GM18508 (cell line): ENCODE results near the gene UBE2Q1.

ENCODE experiments used
- ATAC-seq: cut with Tn5 transposase; IDR thresholded peaks from one replicate; pipeline ENCODE4 v1.9.1; 2021; ENCODE audit warnings: moderate number of reproducible peaks; ENCODE audit not compliant: insufficient read depth, unreplicated experiment

UBE2Q1 gene

DNA sequence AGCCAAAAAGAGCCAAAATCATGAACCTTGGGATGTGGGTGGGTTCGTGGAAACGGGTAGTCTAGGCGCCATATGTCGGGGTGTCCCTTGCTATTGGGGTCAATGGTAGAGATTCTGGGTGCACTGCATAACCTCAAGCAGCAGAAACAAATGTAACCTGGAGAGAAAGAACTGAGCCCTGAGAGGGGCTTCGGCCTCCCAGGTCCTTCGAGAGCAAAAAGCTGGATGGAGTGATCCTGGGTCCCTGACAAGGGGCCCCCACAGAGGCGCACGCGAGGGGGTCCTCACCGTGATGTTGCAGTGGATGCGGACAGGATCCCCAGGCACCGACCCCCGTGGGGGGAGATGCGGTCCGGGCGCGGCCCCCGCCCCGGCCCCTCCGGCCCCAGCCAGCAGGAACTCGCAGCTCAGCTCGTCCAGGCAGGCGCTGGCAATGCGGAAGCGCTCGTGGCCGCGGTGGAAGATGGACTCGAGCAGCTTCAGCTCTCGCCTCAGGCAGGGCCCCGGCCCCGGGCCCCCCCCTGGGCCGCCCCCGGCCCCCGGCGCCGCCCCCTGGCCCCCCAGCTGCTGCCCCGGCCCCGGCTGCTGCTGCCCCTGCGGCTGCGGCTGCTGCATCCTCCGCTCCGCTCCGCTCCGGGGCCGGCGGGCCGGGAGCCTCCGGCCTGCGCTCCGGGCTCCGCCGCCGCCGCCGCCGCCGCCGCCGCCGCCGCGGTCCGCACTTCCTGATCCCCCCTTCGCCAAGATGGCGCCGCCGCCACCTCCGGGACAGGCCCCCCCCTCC lies at the start of gene UBE2Q1:
UBE2Q1 (minus strand) TSS at position 724 of the 781 bp plus-strand sequence; CDS start at position 615, 109 bp downstream.
- no peak for ATAC-seq

DNA sequence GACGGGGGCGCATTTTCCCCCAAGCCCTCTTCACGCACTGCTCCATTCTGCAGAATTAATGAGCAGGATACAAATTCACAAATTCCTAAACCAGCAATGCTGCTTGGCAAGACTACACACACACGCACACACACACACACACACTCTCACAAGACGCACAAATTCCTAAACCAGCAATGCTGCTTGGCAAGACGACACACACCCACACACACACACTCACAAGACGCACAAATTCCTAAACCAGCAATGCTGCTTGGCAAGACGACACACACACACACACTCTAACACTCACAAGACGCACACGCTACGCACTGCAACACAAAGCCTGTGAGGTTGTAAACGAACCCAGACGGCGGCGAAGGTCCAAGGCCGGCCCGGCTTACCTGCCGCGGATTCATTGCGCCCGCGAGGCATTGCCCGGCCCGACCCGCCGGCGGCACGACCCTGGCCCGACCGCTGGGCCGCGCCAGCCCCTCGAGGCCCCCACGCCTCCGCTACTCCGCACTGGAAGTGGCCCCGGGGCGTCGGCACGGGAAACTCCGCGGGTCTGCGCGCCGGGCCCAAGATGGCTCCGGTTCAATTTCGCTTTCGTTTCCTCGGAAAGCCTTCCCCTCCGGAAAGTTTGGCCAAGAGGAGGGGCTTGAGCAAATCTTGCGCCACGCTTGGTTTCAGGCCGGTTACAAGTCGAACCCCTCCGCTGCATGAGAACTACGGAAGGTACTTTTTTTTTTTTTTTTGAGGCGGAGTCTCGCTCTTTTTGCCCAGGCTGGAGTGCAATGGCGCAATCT lies 49.3 kb upstream of the UBE2Q1 start, which contains the start of gene ADAR:
ADAR (minus strand) TSS at position 578 of the 788 bp plus-strand sequence; CDS start at position 398, 180 bp downstream.
- no peak for ATAC-seq

GRCh38 chr1:154607106-154607608 lies 48.7 kb upstream of the UBE2Q1 start:
- no peak for ATAC-seq

DNA sequence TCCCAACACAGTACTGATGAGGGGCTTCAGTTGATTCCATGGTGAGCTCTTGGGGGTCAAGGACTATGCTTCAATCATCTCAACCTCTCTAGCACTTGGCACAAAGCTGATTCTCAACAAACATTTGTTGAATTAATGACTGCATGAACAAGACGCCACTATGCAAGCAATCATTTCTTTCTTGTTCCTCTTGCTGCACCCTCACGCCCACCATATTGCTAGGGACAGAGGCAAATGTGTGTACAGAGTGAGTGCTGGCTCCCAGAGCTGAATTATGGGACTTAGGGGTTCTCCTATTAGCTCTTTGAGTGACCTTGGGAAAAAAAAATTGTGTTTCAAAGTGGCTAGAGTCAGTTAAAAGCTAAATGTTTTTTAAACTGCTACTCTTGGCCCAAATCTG lies 47.1 kb upstream of the UBE2Q1 start:
- no peak for ATAC-seq

GRCh38 chr1:154603317-154603716 lies 44.9 kb upstream of the UBE2Q1 start:
- no peak for ATAC-seq

GRCh38 chr1:154599658-154600057 lies 41.2 kb upstream of the UBE2Q1 start:
- no peak for ATAC-seq

GRCh38 chr1:154598871-154599635 lies 40.6 kb upstream of the UBE2Q1 start:
- no peak for ATAC-seq

DNA sequence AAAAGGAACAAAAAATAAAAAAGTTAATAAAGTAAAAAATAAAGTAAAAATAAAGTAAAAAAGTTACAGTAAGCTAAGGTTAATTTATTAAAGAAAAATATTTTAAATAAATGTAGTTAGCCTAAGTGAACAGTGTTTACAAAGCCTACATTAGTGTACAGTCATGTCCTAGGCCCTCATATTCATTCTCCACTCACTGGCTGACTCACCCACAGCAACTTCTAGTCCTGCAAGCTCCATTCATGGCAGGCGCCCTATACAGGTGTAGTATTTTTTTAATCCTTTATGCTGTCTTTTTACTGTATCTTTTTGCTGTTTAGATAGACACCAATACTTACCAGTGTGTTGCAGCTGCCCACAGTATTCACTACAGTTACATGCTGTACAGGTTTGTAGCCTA lies 37.2 kb upstream of the UBE2Q1 start:
- ATAC-seq, result no peak

- no peak for ATAC-seq
Measured at GRCh38 chr1:154594811-154595210, 36.3 kb upstream of the UBE2Q1 start.

- no peak for ATAC-seq
Measured at GRCh38 chr1:154593390-154593789, 34.9 kb upstream of the UBE2Q1 start.

DNA sequence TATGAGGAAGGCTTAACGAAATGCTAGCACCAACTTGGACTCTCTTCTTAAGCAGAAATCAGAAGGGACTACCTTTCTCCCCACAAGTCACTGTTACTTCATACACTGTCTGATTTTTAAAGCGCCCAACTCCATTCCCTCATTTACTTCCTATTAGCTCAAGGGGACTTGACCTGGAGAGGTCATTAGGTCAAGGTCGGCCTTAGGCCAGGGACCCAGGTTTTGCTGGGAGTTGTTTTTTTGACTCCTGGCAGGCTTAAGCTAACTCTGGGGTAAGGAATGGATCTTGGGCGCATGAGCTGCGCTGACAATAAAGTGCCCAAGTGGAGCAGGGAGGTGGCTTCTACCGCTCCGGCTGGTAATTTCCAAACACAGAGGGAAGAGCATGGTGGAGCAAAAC lies 32.7 kb upstream of the UBE2Q1 start:
- no peak for ATAC-seq

DNA sequence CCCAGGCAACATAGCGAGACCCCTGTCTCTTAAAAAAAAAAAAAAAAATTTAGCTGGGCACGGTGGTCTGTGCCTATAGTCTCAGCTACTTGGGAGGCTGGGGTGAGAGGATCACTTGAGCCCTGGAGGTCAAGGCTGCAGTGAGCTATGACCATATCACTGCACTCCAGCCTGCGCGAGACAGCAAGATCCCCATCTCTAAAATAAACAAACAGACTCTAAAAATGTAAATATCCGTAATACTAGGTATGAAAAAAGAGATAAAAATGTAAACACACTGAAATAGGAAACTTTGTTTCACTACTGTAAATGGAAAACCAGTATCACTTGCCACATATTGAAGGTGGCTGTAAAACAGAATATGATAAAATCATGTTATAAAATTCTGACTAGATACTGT lies 32.3 kb upstream of the UBE2Q1 start:
- ATAC-seq, result no peak

DNA sequence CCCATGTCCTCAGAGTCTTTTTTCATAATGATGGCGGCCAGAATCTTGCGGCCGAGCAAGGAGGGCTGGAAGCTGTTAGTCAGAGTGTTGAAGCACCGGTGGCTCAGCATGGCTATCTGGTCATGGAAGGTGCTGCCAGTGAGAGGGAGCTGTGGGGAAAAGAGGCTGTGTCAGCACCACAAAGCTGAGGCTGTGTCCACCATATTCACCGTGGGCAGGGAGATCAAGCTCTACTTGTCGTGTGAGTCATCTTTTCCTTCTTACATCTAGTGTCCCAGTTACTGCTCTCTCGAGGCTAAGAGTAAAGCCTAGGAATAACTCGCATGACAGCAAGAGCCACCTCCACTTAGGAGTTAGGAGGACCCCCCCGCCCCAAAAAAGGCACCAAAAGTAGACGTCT lies 31.3 kb upstream of the UBE2Q1 start:
- ATAC-seq, result no peak

DNA sequence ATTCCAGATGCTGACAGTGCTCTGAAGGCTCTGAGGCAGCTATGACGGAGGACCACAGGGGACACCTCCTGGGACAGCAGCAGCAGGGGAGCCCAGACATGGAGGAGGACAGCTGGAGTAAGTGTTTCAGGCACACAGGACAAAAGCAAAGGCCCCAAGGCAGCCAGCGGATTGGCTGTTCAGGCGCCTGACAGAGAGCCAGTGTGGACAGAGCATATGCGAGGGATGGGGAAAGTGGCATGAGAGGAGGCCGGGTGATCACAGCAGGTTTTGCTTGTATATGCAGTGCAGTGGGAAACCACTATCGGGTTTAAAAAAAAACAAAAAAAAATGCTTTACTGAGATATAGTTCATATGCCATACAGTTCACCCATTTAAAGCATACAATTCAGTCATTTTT lies 28.2 kb upstream of the UBE2Q1 start:
- ATAC-seq, result no peak

GRCh38 chr1:154586231-154586630 lies 27.8 kb upstream of the UBE2Q1 start:
- ATAC-seq, result no peak

- ATAC-seq, result no peak
Measured at GRCh38 chr1:154584267-154584994, 26.0 kb upstream of the UBE2Q1 start.

- ATAC-seq, result no peak
Measured at GRCh38 chr1:154583773-154584172, 25.3 kb upstream of the UBE2Q1 start.

DNA sequence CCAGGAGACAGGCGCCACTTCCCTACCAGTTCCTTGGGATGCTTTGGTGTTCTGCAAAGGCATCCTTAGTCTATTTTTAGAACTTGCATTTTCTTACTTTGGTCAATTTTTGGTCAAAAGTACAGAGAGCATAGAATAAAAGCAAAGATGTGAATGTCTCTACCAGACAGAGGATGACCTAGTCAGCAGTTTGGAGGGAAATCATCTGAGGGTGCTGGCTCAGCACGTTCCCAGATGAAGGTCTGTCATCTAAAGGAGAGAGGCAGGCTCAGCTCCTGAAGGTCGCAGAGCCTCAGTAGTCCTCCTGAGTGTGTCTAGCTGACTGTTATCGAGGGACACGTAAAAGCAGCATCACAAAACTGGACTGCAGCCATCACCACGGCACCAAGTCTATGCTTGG lies 24.4 kb upstream of the UBE2Q1 start:
- ATAC-seq, result no peak

DNA sequence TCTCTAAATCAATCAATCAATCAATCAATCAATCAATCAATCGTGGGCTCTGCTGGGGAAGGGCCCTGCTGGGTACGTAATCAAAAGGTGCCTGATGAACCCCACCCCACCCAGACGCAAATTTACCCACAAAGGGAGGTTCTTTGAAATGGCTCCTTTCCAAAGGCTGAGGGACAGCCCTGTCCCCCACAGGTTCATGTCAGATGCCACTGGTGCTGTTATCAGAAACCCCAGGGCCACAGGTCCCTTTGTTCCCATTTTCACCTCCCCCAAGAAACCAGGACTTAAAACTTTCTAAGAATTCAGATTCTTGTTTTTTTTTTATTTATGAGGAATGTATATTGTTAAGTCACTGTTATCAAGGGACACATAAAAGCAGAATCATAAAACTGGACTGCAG lies 23.3 kb upstream of the UBE2Q1 start:
- no peak for ATAC-seq

GRCh38 chr1:154579374-154579773 lies 20.9 kb upstream of the UBE2Q1 start:
- no peak for ATAC-seq
